ENCODE data around the gene NXPH4.

- TF ChIP-seq, protein P1, sequence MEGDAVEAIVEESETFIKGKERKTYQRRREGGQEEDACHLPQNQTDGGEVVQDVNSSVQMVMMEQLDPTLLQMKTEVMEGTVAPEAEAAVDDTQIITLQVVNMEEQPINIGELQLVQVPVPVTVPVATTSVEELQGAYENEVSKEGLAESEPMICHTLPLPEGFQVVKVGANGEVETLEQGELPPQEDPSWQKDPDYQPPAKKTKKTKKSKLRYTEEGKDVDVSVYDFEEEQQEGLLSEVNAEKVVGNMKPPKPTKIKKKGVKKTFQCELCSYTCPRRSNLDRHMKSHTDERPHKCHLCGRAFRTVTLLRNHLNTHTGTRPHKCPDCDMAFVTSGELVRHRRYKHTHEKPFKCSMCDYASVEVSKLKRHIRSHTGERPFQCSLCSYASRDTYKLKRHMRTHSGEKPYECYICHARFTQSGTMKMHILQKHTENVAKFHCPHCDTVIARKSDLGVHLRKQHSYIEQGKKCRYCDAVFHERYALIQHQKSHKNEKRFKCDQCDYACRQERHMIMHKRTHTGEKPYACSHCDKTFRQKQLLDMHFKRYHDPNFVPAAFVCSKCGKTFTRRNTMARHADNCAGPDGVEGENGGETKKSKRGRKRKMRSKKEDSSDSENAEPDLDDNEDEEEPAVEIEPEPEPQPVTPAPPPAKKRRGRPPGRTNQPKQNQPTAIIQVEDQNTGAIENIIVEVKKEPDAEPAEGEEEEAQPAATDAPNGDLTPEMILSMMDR (IDR thresholded peaks at IDR 0.05): no peak
- no peak for TF ChIP-seq POLR2A (IDR thresholded peaks at IDR 0.05; ENCODE audit: low read depth)
- no peak for TF ChIP-seq POLR2AphosphoS5 (IDR thresholded peaks at IDR 0.05)
- TF ChIP-seq EP300 (IDR thresholded peaks at IDR 0.05): no peak
Measured at GRCh38 chr12:57250956-57251355, 34.4 kb downstream of the NXPH4 start, which contains the start of gene STAC3.

Measured in esophagus muscularis mucosa (tissue), 4 donors.